ENCODE data around the gene ZNF594.

ZNF594 gene

DNA sequence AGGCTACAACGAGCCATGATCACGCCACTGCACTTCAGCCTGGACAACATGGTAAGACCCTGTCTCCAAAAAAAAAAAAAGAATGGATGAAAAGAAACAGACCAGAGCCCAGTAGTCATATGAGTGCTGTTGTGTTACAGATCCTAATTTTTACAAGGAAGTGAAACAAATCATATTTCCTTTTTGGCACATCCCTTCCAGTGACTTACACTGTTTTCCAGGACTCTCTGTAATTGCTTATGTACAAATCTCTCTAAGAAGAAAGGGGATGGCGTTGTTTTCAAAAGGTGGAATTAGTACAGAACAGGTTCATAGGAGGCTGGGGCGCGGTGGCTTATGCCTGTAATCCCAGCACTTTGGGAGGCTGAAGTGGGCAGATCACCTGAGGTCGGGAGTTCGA lies 19.8 kb upstream of the ZNF594 start:
- Mint-ChIP-seq H3K36me3 (peaks cover 74% of the 10 kb centered on the region), H3K4me3 (peak overlapping the region; percentile 45), H3K27ac (peak overlapping the region; percentile 85), H3K4me1 (peaks cover 80% of the 10 kb centered on the region), H3K9me3 (peaks cover 6% of the 10 kb centered on the region), H3K27me3 (no peaks in the 10 kb centered on the region)
- ATAC-seq = peak; percentile 14

DNA sequence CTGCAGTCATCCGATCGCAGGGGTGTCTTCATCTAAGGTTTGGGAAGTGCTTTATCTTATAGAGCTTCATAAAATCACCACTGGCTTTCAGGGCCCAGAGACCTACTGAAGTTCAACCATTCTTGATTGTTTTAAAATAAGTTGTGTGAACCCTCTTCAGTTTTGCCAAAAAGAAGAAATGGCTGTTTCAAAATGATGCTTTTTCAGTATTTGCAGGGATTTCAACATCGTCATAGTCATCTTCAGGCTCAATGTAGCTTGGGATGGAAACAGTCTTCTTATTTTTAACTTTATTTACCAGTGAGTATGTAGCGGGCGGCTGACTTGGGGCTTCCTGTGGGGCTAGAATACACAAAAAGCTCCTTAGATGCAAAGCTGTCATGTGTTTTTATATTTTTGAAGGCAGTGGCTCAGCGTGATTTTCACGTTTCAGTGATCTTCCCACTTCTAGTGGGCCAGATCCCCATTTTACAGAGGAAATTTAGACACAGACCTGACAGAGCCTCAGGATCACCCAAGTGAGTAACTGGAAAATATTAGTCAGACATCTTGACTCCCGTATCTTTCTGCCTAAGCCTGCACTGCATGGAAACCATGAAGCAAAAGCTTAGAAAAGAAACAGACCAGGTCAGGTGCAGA lies 19.1 kb upstream of the ZNF594 start:
- Mint-ChIP-seq H3K4me3 (peak overlapping the region; percentile 45), H3K27ac (peak overlapping the region; percentile 85), H3K4me1 (peaks cover 73% of the 10 kb centered on the region), H3K27me3 (no peaks in the 10 kb centered on the region), H3K9me3 (peaks cover 6% of the 10 kb centered on the region), H3K36me3 (peaks cover 72% of the 10 kb centered on the region)
- ATAC-seq = peak; percentile 88

DNA sequence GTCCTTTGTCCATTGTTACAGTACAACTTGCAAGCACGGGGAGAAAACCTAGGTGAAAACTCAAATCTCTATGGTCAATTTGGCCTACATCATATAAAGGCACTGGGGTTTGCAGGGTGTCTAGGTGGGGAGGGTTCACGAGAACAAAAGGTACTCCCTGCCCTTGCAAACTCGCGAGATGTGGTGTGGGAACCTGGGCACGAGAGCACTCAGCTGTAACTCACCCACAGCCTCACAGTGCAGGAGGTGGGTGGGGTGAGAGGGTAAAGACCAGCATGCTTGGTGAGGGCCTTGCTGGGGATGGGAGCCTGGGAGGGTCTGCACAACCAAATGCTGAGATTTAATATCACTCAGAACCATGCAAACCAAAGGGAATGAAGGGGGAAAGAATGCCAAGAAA lies 18.4 kb upstream of the ZNF594 start:
- peak; percentile 65 for ATAC-seq
- H3K4me1 Mint-ChIP-seq = peaks cover 71% of the 10 kb centered on the region
- H3K4me3 Mint-ChIP-seq = peak overlapping the region; percentile 45
- H3K27me3 Mint-ChIP-seq = no peaks in the 10 kb centered on the region
- peaks cover 6% of the 10 kb centered on the region for H3K9me3 Mint-ChIP-seq
- peaks cover 68% of the 10 kb centered on the region for H3K36me3 Mint-ChIP-seq
- peak overlapping the region; percentile 85 for H3K27ac Mint-ChIP-seq

DNA sequence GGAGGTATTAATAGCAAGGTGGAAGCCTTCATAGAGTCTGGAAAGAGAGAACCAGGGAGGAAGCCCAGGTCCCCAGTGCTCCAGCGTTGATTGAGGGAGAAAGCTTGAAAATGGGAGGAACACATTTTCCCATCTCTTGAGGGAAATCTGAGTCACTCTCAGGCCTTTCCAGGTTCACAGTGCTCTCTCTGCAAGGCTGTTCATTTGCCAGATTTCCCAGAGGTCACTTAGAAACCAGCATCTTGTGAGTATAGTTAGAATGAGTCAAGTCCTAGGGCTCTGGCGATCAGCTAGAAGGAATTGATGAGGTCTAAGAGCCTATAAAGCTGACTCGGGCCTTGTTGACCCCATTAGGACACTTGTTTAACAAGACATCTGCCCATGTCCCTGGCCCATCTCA lies 17.7 kb upstream of the ZNF594 start:
- H3K27me3 Mint-ChIP-seq = no peaks in the 10 kb centered on the region
- H3K36me3 Mint-ChIP-seq = peaks cover 62% of the 10 kb centered on the region
- H3K4me3 Mint-ChIP-seq = no peak overlapping the region
- ATAC-seq = no peak
- H3K27ac Mint-ChIP-seq = peak overlapping the region; percentile 85
- peaks cover 6% of the 10 kb centered on the region for H3K9me3 Mint-ChIP-seq
- H3K4me1 Mint-ChIP-seq = peaks cover 71% of the 10 kb centered on the region

DNA sequence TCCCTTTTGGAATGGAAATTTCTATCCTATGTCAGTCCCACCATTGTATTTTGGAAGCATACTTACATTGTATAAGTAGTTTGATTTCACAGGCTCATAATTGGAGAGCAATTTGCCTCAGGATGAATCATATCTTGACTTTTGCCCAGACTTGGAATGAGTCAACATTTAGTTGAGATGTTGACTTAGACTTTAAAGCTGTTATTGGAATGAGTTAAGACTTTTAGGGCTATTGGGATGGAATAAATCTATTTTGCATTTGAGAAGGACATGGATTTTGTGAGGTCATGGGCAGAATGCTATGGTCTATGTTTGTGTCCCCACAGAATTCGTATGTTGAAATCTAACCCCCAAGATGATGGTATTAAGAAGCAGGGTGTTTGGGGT lies 12.2 kb upstream of the ZNF594 start:
- Mint-ChIP-seq H3K27ac (peak overlapping the region; percentile 85), H3K4me3 (no peak overlapping the region), H3K36me3 (peaks cover 38% of the 10 kb centered on the region), H3K4me1 (peaks cover 48% of the 10 kb centered on the region), H3K9me3 (peaks cover 11% of the 10 kb centered on the region), H3K27me3 (no peaks in the 10 kb centered on the region)
- no peak for ATAC-seq

DNA sequence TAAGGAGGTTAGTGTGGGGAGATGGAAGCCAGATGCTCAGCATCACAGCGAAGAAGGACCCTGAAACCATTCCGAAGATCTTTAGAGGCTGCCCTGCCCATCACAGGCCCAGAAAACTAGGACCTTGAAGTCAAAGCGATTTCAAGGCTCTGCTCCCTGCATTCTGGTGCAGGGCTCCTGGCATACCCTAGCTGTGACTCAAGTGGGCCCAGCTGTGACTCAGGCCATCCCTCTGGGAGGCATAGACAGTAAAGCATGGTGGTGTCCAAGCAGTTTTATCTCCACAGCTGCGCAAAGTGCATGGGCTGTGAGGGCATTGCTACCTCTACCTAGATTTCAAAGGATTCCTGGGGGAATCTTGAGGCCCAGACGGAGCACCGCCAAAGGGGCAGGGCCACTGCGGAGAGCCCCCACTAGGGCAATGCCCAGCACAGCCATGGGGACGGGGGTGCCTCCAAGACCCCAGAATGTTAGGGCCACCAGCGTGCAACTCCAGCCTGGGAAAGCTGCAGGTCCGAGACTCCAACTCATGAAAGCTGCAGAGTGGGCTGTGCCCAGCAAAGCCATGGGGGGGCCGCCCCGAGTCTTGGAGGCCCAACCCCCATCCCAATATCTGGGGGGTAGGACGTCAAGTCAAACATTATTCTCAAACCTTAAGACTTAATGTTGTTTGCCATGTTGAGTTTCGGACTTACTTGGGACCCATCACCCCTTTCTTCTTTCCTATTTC lies 11.7 kb upstream of the ZNF594 start:
- H3K27me3 Mint-ChIP-seq = no peaks in the 10 kb centered on the region
- peaks cover 8% of the 10 kb centered on the region for H3K9me3 Mint-ChIP-seq
- H3K27ac Mint-ChIP-seq = peak overlapping the region; percentile 85
- ATAC-seq = no peak
- peaks cover 32% of the 10 kb centered on the region for H3K36me3 Mint-ChIP-seq
- H3K4me3 Mint-ChIP-seq = no peak overlapping the region
- H3K4me1 Mint-ChIP-seq = peaks cover 47% of the 10 kb centered on the region

DNA sequence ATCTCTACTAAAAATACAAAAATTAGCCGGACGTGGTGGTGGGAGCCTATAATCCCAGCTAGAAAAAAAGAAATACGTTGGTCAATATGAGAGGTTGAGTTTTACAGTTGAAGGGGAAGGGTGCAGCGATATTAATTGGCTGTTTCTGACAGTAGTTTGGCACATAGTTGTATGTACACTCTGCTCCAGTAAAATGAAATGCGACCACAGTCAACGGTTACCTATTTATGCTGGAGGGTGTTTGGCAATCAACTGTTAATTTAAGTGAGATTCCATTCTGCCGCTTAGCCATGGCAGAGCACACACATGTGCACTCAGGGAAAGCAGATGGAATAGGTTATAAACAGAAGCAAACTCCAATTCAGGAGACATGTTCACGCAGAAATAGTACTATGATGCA lies 9.3 kb upstream of the ZNF594 start:
- peaks cover 5% of the 10 kb centered on the region for H3K9me3 Mint-ChIP-seq
- H3K4me3 Mint-ChIP-seq = no peak overlapping the region
- no peak for ATAC-seq
- H3K27me3 Mint-ChIP-seq = no peaks in the 10 kb centered on the region
- H3K36me3 Mint-ChIP-seq = peaks cover 25% of the 10 kb centered on the region
- H3K4me1 Mint-ChIP-seq = peaks cover 44% of the 10 kb centered on the region
- H3K27ac Mint-ChIP-seq = peak overlapping the region; percentile 55

DNA sequence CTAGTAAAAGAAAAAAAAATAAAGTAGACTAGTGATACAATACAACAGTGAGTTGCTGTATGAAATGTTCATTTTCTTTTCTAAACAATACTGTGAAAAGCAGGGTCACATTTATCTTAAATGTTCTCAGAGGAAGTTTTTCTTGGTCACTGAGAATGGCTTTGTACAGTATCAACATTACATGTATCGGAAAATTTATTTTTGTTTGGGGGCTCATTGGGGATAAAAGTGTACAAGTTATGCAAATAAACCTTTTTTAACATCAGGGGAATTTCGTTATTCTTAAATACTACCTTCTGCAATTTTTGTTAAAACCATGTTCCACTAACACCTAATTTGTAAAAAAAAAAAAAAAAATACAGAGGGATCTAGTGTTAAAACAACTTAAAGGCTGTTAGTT lies 8.7 kb upstream of the ZNF594 start:
- peaks cover 44% of the 10 kb centered on the region for H3K4me1 Mint-ChIP-seq
- peaks cover 25% of the 10 kb centered on the region for H3K36me3 Mint-ChIP-seq
- peaks cover 5% of the 10 kb centered on the region for H3K9me3 Mint-ChIP-seq
- H3K27ac Mint-ChIP-seq = peak overlapping the region; percentile 55
- H3K4me3 Mint-ChIP-seq = no peak overlapping the region
- H3K27me3 Mint-ChIP-seq = no peaks in the 10 kb centered on the region
- ATAC-seq = no peak

DNA sequence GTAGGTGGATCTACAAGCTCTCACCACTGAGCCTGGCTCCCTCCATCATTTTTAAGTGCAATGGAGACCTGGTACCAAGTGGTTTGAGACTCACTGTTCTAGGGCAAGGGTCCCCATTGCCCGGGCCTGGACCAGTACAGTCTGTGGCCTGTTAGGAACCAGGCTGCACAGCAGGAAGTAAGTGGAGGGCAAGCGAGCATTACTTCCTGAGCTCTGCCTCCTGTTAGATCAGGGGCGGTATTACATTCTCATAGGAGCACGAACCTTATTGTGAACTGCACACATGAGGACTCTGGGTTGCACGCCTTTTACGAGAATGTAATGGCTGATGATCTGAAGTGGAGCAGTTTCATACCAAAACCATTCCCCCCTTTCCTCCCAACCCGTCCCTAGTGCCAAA lies 6.8 kb upstream of the ZNF594 start:
- H3K36me3 Mint-ChIP-seq = peaks cover 15% of the 10 kb centered on the region
- H3K27ac Mint-ChIP-seq = peak overlapping the region; percentile 85
- H3K27me3 Mint-ChIP-seq = no peaks in the 10 kb centered on the region
- H3K4me3 Mint-ChIP-seq = no peak overlapping the region
- ATAC-seq = peak; percentile 62
- peaks cover 34% of the 10 kb centered on the region for H3K4me1 Mint-ChIP-seq
- H3K9me3 Mint-ChIP-seq = no peaks in the 10 kb centered on the region

DNA sequence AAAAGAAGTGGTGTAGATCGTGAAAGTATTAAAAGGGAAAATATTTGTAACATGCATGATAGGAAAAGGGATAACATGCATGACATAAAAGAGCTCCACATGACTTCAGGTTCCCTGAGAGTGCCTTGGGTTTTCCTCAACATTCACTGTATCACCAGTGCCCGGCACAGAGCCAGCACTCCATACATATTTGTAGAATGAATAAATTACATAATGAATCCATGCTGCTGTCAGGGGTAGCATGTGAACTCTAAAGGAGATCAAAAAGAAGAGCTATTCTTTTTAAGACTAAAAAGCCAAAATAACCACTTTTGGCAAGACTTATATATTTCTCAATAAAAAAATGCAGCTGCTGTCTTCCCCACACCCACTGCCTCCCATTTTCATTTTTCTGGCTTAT lies 2.7 kb upstream of the ZNF594 start:
- H3K4me3 Mint-ChIP-seq = no peak overlapping the region
- no peak for ATAC-seq
- H3K27me3 Mint-ChIP-seq = no peaks in the 10 kb centered on the region
- no peak overlapping the region for H3K27ac Mint-ChIP-seq
- H3K4me1 Mint-ChIP-seq = peaks cover 42% of the 10 kb centered on the region
- peaks cover 19% of the 10 kb centered on the region for H3K36me3 Mint-ChIP-seq
- H3K9me3 Mint-ChIP-seq = peaks cover 3% of the 10 kb centered on the region

DNA sequence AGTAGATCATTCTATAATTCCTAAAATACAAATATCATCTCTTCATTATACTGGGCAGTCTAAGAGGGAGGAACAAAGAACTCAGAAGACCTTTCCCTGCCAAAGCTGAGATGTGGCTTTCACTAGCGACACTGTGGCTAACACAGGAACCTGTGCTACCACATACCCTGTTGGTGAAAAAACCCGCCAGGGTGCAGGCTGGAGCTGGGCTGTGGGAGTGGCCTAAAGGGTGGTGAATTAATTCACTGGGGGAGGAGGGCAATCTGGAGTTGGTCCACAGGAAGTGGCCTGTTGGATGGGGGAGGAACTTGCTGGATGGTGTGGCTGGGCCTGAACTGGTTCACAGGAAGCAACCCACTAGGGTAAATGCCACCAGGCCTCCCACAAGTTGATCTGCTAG lies 7.4 kb downstream of the ZNF594 start:
- H3K4me1 Mint-ChIP-seq = no peaks in the 10 kb centered on the region
- no peak overlapping the region for H3K4me3 Mint-ChIP-seq

DNA sequence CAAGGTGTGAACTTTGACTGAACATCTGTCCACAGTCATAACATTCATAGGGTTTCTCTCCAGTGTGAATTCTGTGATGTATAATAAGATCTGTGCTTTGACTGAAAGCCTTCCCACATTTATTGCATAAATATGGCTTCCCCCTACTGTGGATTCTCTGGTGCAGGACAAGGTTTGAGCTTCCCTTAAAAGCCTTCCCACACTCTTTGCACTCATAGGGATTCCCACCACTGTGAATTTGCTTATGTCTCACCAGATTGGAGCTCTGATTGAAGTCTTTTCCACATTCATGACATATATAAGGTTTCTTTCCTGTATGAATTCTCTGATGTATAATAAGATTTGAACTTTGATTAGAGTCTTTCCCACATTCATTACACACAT lies 8.3 kb downstream of the ZNF594 start:
- peaks cover 30% of the 10 kb centered on the region for H3K9me3 Mint-ChIP-seq
- no peaks in the 10 kb centered on the region for H3K4me1 Mint-ChIP-seq
- ATAC-seq = no peak
- no peaks in the 10 kb centered on the region for H3K27me3 Mint-ChIP-seq
- H3K36me3 Mint-ChIP-seq = peaks cover 64% of the 10 kb centered on the region
- H3K27ac Mint-ChIP-seq = no peak overlapping the region
- H3K4me3 Mint-ChIP-seq = no peak overlapping the region

More for the DNA sequence above, 7.4 kb downstream of the ZNF594 start:
- no peak overlapping the region for H3K27ac Mint-ChIP-seq
- peaks cover 31% of the 10 kb centered on the region for H3K9me3 Mint-ChIP-seq
- H3K36me3 Mint-ChIP-seq = peaks cover 62% of the 10 kb centered on the region
- ATAC-seq = no peak
- H3K27me3 Mint-ChIP-seq = no peaks in the 10 kb centered on the region

DNA sequence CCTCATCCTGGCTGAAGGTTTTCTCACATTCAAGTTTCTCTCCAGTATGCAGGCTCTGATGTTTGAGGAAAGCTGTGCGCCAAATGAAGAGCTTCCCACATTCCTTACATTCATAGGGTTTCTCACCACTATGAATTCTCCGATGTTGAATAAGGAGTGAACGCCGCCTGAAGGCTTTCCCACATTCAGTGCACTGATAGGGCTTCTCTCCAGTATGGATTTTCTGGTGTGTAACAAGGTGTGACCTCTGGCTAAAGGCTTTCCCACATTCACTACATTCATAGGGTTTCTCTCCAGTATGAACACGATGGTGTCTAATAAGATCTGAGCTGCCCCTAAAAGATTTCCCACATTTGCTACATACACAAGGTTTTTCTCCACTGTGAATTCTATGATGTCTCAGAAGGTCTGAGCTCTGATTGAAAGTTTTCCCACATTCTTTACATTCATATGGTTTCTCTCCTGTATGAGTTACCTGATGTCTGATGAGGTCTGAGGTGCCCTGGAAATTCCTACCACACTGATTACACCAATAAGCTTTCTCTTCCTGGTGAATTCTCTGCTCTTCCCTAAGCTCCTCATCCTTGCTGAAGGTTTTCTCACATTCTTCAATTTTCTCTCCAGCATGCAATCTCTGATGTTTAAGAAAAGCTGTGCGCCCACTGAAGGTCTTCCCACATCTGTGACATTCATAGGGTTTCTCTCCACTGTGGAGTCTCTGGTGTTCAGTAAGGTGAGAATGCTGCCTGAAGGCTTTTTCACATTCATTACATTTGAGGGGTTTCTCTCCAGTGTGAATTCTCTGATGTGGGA lies 8.9 kb downstream of the ZNF594 start:
- H3K27me3 Mint-ChIP-seq = no peaks in the 10 kb centered on the region
- ATAC-seq = no peak
- H3K27ac Mint-ChIP-seq = no peak overlapping the region
- H3K4me1 Mint-ChIP-seq = no peaks in the 10 kb centered on the region
- peaks cover 28% of the 10 kb centered on the region for H3K9me3 Mint-ChIP-seq
- no peak overlapping the region for H3K4me3 Mint-ChIP-seq
- peaks cover 58% of the 10 kb centered on the region for H3K36me3 Mint-ChIP-seq

DNA sequence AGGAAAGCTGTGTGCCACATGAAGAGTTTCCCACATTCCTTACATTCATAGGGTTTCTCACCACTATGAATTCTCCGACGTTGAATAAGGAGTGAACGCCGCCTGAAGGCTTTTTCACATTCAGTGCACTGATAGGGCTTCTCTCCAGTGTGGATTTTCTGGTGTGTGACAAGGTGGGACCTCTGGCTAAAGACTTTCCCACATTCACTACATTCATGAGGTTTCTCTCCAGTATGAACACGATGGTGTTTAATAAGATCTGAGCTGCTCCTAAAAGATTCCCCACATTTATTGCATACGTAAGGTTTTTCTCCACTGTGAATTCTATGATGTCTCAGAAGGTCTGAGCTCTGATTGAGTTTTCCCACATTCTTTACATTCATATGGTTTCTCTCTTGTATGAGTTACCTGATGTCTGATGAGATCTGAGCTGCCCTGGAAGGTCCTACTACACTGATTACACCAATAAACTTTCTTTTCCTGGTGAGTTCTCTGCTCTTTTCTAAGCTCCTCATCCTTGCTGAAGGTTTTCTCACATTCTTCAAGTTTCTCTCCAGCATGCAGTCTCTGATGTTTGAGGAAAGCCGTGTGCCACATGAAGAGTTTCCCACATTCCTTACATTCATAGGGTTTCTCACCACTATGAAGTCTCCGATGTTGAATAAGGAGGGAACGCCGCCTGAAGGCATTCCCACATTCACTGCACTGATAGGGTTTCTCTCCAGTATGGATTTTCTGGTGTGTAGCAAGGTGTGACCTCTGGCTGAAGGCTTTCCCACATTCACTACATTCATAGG lies 10.0 kb downstream of the ZNF594 start:
- no peak for ATAC-seq
- H3K27ac Mint-ChIP-seq = no peak overlapping the region
- H3K9me3 Mint-ChIP-seq = peaks cover 24% of the 10 kb centered on the region
- H3K27me3 Mint-ChIP-seq = no peaks in the 10 kb centered on the region
- H3K36me3 Mint-ChIP-seq = peaks cover 50% of the 10 kb centered on the region
- H3K4me1 Mint-ChIP-seq = no peaks in the 10 kb centered on the region
- H3K4me3 Mint-ChIP-seq = peak overlapping the region; percentile 12

DNA sequence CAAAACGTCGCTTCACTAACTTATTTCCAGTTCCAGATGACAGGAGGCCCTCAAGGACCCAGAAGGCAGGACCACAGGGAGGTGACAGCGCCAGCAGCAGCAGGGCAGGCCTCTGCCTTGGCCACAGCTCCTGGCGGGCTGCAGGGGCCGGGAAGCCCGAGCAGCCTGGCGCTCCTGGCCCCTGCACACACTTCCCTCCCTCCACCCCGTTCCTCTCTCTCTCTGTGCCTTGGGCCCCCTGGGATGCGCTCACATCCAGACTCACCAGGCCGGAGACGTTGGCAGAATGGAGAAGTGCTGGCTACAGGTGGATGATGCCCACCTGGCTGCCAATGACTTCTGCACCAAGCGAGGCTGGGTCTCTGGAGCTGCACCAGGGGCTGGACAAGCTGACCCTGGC lies 12.7 kb downstream of the ZNF594 start:
- ATAC-seq = no peak
- Mint-ChIP-seq H3K9me3 (peaks cover 18% of the 10 kb centered on the region), H3K4me3 (no peak overlapping the region), H3K4me1 (no peaks in the 10 kb centered on the region), H3K27me3 (no peaks in the 10 kb centered on the region), H3K36me3 (peaks cover 47% of the 10 kb centered on the region), H3K27ac (no peak overlapping the region)
